WI38 (cell line): ENCODE results near the gene ZNF74.

ENCODE experiments used
- H3K4me3 ChIP-seq: 2 replicates; pipeline ENCODE4 v1.5.1; 2011; ENCODE audit warnings: low read depth, mild to moderate bottlenecking, control low read depth, low read length
- CTCF ChIP-seq: IDR thresholded peaks from 2 replicates; pipeline ENCODE4 v1.5.1; 2012; ENCODE audit warnings: low read depth, mild to moderate bottlenecking, control low read depth, low read length

Gene ZNF74

DNA sequence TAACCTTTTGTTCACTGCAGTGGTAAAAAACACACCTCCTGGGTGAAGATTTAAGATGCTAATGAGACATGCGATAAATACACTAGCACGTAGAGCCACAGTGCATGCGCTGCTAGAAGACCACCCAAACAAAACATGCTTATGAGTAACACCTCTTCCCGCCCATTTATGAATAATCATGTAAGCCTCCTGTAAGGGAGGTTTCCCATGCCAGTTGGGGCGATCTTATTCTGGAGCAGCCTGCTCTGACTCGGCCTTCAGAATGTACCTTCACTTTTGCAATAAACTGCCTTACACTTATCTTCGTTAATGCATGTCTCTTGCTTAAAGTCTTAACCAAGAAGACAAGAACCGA, 61.7 kb downstream of the ZNF74 start:
- H3K4me3 ChIP-seq: no peak overlapping the region
- TF ChIP-seq CTCF: no peak

- H3K4me3 ChIP-seq: no peak overlapping the region
- peak; percentile 92 for TF ChIP-seq CTCF
Measured at GRCh38 chr22:20456064-20456721, 62.2 kb downstream of the ZNF74 start.

DNA sequence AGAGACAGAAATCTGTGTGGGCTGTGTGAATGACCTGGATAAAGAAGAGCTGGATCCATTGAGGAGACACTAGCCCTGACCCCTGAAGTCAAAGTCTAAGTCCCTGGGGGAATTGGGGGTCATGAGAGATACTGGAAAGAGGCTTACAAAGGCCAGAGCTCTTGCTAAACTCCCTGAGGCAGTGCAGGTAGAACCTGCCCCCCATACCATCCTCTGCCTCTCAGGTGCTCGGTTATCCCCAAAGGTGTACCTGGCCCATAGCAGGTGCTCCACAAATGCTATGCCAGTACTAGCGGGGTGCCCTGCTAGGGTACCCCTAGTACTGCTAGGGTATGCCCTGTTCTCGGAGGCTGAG, 62.7 kb downstream of the ZNF74 start:
- H3K4me3 ChIP-seq: no peak overlapping the region
- no peak for TF ChIP-seq CTCF

- no peak for TF ChIP-seq CTCF
- no peak overlapping the region for H3K4me3 ChIP-seq
Measured at GRCh38 chr22:20457506-20458240, 63.7 kb downstream of the ZNF74 start.
